ENCODE results near the gene GJA10.

GJA10 gene

DNA sequence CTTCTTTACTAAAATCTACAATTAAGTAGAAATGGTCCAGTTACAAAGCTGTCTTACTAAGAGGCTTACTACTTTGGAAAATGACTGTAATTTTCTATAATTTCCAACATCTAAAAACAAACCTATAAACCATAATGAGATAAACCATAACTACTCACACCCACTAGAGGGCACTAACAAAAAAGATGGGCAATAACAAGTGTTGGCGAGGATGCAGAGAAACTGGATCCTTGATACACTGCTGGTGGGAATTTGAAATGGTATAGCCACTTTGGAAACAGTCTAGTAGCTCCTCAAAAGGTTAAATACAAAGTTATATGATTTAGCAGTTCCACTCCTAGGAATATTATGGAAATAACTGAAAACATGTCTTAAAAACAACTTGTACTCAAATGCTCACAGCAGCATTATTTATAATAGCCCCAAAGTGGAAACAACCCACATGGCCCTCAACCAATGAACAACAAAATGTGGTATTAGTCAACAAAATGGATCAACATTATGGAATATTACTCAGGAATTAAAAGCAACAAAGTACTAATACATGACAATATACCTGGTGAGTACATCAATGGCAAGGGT lies 50.6 kb downstream of the GJA10 start:
- no peak for DNase-seq (ENCODE audit: low read depth)

All from HS-27A (cell line).